Hematopoietic multipotent progenitor cell (in vitro differentiated cells): ENCODE measurements around the gene DAPK1. TPM values are rescaled to one million over a fixed set of nuclear protein-coding genes. Genes with fewer than 3 reads are reported as not detected.

ENCODE experiments used
- DNase-seq, 3 donors: peaks; one replicate each; pipeline ENCODE4 v3.0.0-alpha.2; 2011 to 2015; ENCODE audit warnings: low read depth in 2 of 3, low spot score in 2 of 3
- total RNA-seq: library from RNA; depleted of rRNA; stranded (reverse); fragments of >200 nt; gene quantifications from one replicate; pipeline ENCODE4 v1.2.3, GENCODE V29; 2012

The DAPK1 gene
- total RNA-seq, 1 donor = 148 TPM

DNA sequence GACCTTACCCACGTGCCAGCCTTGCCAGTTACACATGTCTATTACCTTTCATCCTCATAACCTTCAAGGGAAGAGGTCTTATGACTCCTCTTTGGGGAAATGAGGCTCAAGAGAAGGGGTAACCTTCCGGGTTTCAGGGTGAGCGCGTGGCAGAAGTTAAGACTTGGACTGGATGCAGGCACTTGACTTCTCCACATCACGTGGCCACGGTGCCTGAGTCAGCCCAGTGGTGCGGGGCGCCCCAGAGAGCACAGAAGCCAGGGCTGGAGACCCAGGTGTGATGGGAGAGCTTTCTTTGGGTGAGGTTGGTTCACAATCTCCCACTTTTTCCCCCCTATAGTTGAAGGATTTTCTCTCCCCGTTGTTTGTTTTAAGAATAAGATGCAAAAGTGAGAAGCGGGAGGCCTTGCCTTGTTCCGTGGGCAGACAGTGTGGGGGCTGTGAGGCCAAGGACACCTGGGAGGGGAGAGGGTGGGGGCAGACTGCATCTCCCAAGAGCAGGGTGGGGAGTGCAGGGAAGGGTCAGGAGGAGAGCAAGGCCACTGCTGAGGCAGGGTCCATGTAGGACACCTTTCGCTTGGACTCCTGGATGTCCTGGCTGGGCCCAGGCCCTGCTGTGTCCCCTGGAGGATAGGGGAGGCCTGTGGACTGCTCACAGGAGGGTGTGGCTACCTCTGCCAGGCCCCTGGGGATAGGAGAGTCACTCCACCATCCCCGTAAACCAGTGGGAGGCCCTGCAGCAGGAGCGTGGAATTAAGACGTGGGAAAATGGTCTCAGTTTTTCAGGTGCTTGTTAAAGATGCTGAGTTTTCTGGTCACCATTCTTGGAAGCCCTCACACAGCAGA is 138.2 kb downstream of the DAPK1 start:
- no peak for DNase-seq

- no peak for DNase-seq
Observed at GRCh38 chr9:87638292-87638691, 140.6 kb downstream of the DAPK1 start.

DNA sequence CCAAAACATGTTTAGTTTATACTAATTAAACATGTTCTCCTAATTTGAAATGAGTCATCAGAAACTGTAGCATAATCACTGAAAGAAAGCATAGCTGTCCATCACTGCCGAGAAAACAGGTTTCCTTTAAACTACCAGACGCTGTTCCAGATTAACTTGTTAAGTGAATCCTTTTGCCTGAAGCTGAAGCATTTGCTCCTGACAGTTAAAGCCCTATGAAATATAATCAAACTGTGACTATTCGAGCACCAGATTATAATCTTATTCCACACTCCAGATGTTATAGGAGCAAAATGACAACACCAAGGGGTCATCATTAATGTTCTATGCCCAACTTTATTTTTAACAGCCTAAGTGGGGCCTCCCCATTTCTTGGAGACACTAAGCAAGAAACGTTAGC is 142.3 kb downstream of the DAPK1 start:
- no peak for DNase-seq

- DNase-seq = no peak
Observed at GRCh38 chr9:87640385-87640795, 142.7 kb downstream of the DAPK1 start.

GRCh38 chr9:87641067-87641466 is 143.4 kb downstream of the DAPK1 start:
- no peak for DNase-seq

DNA sequence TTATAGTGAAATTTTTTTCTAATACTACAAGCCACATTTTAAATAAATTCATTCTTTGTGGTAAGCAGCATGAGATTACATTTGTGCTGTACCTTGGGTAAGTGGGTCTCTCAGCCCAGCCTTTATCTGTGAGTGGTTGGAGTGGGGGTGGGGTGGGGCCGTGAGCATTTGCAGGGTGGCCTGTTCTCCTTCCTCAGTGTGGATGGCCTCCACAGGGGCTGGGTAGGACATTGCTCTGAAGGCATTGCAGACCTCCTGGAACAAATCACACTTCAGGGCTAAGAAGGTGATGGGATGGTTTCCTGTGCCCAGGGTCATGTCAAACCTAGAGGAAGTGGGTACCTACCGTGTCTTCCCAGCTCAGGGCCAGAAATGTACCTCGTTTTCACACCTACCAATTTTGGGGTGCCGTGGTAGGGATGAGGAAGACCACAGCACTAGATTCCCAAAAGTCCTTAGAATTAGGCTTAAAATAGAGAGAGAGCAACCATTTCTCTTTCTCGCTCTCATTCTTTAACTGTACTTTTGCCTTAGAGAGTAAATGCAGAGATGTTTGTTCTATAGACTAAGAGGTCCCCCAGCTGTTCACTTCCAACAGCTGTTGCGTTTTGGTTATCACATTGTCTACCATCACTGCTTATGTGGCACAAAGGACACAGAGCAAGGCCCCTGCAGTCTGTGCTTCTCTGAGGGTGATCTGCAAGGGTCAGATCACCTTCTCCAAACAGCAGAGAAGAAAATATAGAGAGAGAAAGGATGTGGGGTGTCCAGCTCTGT is 144.9 kb downstream of the DAPK1 start:
- no peak for DNase-seq

DNA sequence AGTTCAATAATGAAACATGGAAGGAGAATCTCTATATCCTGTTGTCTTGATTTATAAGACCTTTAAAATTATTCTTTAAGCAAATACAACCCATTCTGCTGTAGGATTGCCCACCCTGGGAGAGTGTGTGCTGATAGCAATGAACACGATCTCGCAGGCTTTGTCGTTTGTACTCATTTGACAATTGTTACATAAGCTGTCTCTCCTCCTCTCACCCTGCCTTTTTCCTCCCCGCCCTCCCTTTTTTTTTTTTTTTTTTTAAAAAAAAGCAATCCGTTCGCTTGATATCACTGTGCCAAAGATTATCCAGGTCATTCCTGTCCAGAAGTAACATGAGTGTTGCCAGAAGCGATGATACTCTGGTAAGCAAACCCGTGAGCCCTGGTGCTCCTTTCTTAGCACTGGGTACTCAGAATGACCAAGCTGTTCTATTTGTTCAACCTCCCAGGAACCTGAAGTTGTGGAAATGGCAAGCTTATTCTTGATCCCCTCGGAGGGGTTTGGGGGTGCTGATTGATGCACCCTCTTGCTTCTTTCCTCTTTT is 145.5 kb downstream of the DAPK1 start:
- DNase-seq = no peak

DNA sequence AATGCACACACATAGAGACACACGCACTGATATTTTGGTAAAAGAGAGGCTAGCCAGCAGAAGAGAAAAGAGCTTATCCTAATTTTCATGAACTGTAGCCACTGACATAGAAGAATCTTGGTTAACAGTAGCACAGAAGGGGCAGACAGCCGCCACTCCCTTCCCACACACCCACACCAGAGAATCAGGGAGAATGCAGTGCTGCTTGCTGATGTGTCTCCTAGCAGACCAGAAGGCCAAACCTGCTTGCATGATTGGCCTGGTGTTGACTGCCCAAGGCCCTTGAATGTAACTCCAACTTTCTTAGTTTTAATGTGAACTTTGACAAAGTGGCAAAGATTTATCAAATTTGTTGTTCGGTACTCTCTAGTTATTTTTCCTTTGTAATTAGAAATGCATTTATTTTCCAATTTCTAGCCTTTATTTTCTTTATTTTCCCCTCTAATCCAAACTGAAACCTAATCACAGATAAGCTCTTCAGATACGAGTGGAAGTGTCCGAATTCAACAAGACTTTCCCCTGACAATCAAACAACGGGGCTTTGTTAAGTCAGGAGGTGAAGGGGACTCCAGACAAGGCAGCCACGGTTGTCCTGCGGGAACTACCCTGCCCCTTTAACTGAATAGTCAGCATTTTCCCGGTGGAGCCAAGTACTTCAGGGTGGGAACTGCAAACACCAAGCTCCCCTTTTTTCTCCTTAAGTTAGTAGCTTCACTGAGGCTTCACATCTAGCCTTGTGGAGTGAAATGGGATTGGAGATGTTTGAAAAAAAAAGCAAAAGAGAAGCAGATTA is 146.3 kb downstream of the DAPK1 start:
- DNase-seq = no peak

DNA sequence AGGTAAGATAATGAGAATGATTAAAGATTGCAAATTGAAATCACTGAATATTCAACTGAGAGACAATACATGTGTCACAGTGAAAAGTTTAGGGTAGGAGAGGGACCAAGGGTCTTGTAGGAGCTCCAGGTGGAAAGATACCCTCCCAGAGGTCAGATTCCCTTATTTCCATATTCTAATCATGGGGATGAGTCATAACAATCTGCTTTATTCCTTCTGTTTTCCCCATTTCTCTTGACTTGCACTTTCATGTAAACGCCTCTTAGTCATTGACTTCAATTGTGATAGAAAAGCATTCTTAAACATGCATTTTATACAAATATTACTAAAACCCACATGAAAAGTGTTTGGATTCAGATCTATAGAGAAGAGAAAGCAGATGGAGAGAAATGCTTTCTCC is 147.0 kb downstream of the DAPK1 start:
- no peak for DNase-seq

DNA sequence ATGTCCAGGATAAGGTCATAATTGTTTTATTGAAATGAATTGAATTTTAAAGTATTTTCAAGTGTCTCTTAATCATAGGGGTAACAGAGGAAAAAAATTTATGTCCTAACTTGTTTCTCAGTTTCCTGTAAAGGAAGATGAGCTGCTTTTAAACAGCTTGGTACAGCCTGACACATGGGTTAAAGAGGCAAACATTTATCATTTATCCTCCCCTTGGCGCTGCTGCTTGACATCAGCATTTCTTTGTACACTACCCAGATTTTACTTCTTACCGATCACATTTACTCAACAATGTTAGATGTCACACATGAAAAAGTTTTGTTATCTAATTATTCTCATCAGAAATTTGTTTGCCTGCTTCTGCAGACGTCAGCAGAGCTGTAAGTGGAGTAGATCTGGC is 148.9 kb downstream of the DAPK1 start:
- no peak for DNase-seq

GRCh38 chr9:87647114-87647513 is 149.4 kb downstream of the DAPK1 start:
- DNase-seq = no peak

DNA sequence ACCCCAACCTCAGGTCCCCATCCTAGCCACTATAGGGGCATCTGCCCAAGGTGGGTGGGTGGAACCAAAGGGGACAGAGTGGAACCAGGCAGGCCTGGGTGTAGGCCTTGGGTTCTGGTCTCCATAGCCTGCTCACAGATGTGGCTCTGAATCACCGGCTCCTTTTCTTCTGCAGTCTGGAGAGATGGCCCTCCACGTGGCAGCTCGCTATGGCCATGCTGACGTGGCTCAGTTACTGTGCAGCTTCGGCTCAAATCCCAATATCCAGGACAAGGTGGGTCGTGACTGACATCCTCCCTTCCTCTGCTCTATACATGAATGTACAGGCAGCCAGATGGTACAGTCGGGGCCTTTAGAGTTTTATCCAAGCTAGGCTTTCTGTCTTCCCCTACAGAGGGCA is 150.9 kb downstream of the DAPK1 start:
- no peak for DNase-seq

DNA sequence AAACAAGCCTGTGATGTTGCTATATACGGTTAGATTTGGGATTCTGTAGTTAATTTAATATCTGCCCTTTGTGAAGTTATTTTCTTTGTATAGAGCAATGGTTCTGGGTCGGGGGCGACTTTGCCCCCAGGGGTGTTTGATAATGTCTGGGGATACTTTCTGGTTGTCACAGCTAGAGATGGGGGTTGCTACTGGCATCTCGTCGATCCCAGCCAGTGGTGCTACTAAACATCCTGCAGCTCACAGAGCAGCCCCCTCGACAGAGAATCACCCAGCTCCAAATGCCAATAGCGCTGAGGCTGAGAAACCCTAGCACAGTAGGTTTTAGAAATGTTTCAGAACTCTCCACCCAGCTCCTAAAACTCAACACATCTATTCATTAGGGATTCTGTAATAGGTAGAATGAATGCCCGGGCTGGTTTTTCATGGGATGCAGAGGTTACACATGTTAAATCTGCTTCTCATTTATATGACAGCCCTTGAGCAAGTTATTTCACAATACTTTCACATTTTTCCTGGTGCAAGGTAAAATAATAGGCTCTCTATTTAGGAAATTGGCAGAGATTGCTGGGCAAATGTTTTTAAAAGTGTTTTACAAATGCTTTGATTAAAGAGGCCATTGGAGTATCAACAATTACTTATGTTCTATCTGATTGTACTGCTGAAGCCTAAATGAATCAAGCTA is 153.1 kb downstream of the DAPK1 start:
- no peak for DNase-seq

GRCh38 chr9:87651431-87651830 is 153.8 kb downstream of the DAPK1 start:
- DNase-seq = no peak

- DNase-seq = no peak
Observed at GRCh38 chr9:87653941-87654340, 156.3 kb downstream of the DAPK1 start.

- no peak for DNase-seq
Observed at GRCh38 chr9:87655731-87656130, 158.1 kb downstream of the DAPK1 start.

GRCh38 chr9:87656485-87656884 is 158.8 kb downstream of the DAPK1 start:
- no peak for DNase-seq

DNA sequence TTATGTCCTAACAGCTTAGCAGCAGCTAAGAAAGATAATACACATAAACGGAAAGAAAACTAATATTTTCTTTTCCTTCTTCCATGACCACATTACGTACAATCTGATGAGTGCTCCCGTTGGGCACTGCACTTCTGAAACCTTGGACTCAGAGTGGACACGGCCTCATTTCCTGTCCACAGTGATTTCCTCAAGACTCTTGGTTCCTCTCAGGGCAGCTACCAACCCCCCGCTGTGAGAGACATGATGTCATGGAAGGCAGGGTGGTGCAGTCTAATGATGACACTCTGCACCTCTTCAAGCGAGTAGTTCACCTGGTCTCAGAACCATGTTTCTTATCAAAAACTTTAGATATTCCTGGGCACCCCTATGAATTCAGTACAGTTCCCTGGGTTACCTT is 159.5 kb downstream of the DAPK1 start:
- DNase-seq = no peak

- DNase-seq = no peak
Observed at GRCh38 chr9:87657893-87658292, 160.2 kb downstream of the DAPK1 start.

GRCh38 chr9:87658511-87658910 is 160.8 kb downstream of the DAPK1 start:
- no peak for DNase-seq
